ENCODE data around the gene POLR2C. TPM values are rescaled to one million over a fixed set of nuclear protein-coding genes. Genes with fewer than 3 reads are reported as not detected.

The POLR2C gene
- total RNA-seq, 2 donors from 2014 or later: 72.0 to 88.3 TPM

GRCh38 chr16:57510016-57510871 lies 47.8 kb downstream of the POLR2C start:
- Histone ChIP-seq H3K9ac (ENCODE audit: extremely low read depth, low read length, poor library complexity, severe bottlenecking) (no peak overlapping the region), H3K27ac (ENCODE audit: low read depth, low read length) (peak overlapping the region; percentile 17), H3K27me3 (ENCODE audit: control insufficient read depth, insufficient read depth, low read length, poor library complexity, severe bottlenecking) (no peaks in the 10 kb centered on the region), H3K36me3 (ENCODE audit: control insufficient read depth, insufficient read depth, low read length) (no peaks in the 10 kb centered on the region), H3K9me3 (ENCODE audit: control insufficient read depth, low read length) (no peaks in the 10 kb centered on the region), H3K4me1 (ENCODE audit: control insufficient read depth, insufficient read depth, low read length) (no peaks in the 10 kb centered on the region), H3K4me3 (ENCODE audit: low read length) (no peak overlapping the region)
- Mint-ChIP-seq H3K4me3 (no peak overlapping the region), H3K27ac (peak overlapping the region; percentile 58), H3K27me3 (ENCODE audit: insufficient read depth) (no peaks in the 10 kb centered on the region), H3K9me3 (no peaks in the 10 kb centered on the region), H3K36me3 (ENCODE audit: low read depth) (peaks cover 6% of the 10 kb centered on the region), H3K4me1 (peaks cover 8% of the 10 kb centered on the region)
- whole genome bisulfite sequencing, 2 experiments (ENCODE audit: insufficient coverage in 1 of 2, insufficient read length in 1 of 2): 77 to 82% methylated on average over 8 to 10 of the region's 10 CpGs
- no peak for DNase-seq
- TF ChIP-seq CTCF (conservative IDR thresholded peaks at IDR 0.05): no peak

GRCh38 chr16:57512296-57513001 lies 50.0 kb downstream of the POLR2C start:
- no peak overlapping the region for H3K4me3 Mint-ChIP-seq
- H3K27me3 Mint-ChIP-seq (ENCODE audit: insufficient read depth): no peaks in the 10 kb centered on the region
- Histone ChIP-seq H3K4me1 (ENCODE audit: control insufficient read depth, insufficient read depth, low read length) (no peaks in the 10 kb centered on the region), H3K36me3 (ENCODE audit: control insufficient read depth, insufficient read depth, low read length) (peaks cover under 1% of the 10 kb centered on the region), H3K9me3 (ENCODE audit: control insufficient read depth, low read length) (no peaks in the 10 kb centered on the region), H3K4me3 (ENCODE audit: low read length) (no peak overlapping the region), H3K27me3 (ENCODE audit: control insufficient read depth, insufficient read depth, low read length, poor library complexity, severe bottlenecking) (no peaks in the 10 kb centered on the region), H3K9ac (ENCODE audit: extremely low read depth, low read length, poor library complexity, severe bottlenecking) (no peak overlapping the region), H3K27ac (ENCODE audit: low read depth, low read length) (no peak overlapping the region)
- H3K4me1 Mint-ChIP-seq: peaks cover 8% of the 10 kb centered on the region
- DNase-seq: no peak
- H3K9me3 Mint-ChIP-seq: no peaks in the 10 kb centered on the region
- H3K27ac Mint-ChIP-seq: no peak overlapping the region
- WGBS, 2 experiments (ENCODE audit: insufficient coverage in 1 of 2, insufficient read length in 1 of 2): 93 to 97% methylated on average over 10 to 15 of the region's 23 CpGs
- no peak for TF ChIP-seq CTCF (conservative IDR thresholded peaks at IDR 0.05)
- peaks cover 16% of the 10 kb centered on the region for H3K36me3 Mint-ChIP-seq (ENCODE audit: low read depth)

GRCh38 chr16:57513371-57514102 lies 51.1 kb downstream of the POLR2C start:
- Histone ChIP-seq H3K27ac (ENCODE audit: low read depth, low read length) (no peak overlapping the region), H3K9ac (ENCODE audit: extremely low read depth, low read length, poor library complexity, severe bottlenecking) (no peak overlapping the region), H3K4me1 (ENCODE audit: control insufficient read depth, insufficient read depth, low read length) (no peaks in the 10 kb centered on the region), H3K27me3 (ENCODE audit: control insufficient read depth, insufficient read depth, low read length, poor library complexity, severe bottlenecking) (no peaks in the 10 kb centered on the region), H3K36me3 (ENCODE audit: control insufficient read depth, insufficient read depth, low read length) (peaks cover 4% of the 10 kb centered on the region), H3K9me3 (ENCODE audit: control insufficient read depth, low read length) (no peaks in the 10 kb centered on the region), H3K4me3 (ENCODE audit: low read length) (no peak overlapping the region)
- Mint-ChIP-seq H3K36me3 (ENCODE audit: low read depth) (peaks cover 16% of the 10 kb centered on the region), H3K9me3 (no peaks in the 10 kb centered on the region), H3K27me3 (ENCODE audit: insufficient read depth) (no peaks in the 10 kb centered on the region), H3K4me3 (no peak overlapping the region), H3K27ac (no peak overlapping the region), H3K4me1 (peaks cover 8% of the 10 kb centered on the region)
- 82 to 90% methylated on average over 10 to 14 of the region's 14 CpGs for WGBS, 2 experiments (ENCODE audit: insufficient coverage in 1 of 2, insufficient read length in 1 of 2)
- DNase-seq: no peak
- no peak for TF ChIP-seq CTCF (conservative IDR thresholded peaks at IDR 0.05)

Measured in endodermal cell (in vitro differentiated cells).